Endothelial cell of umbilical vein (primary cell): ENCODE measurements around the gene HIGD1A.

Experiments
- CTCF ChIP-seq, 2 donors: IDR thresholded peaks; 1 replicate in 1 of 2; 2 replicates in 1 of 2; pipeline ENCODE4 v1.5.1; 2011; ENCODE audit warnings: low read length in 2 of 2, mild to moderate bottlenecking in 2 of 2, moderate library complexity in 2 of 2, control low read depth in 1 of 2, inconsistent platforms in 1 of 2, low read depth in 1 of 2; ENCODE audit not compliant: insufficient read depth in 1 of 2; ENCODE audit errors: extremely low read depth in 1 of 2
- EZH2 ChIP-seq: IDR thresholded peaks from 2 replicates; pipeline ENCODE4 v1.6.1; 2012; ENCODE audit warnings: borderline replicate concordance, low read depth, mild to moderate bottlenecking, moderate library complexity, low read length, inconsistent platforms; ENCODE audit not compliant: severe bottlenecking
- FOS ChIP-seq: IDR thresholded peaks from 2 replicates; pipeline ENCODE4 v1.6.1; 2011; ENCODE audit warnings: mild to moderate bottlenecking, low read length, moderate library complexity, borderline replicate concordance; ENCODE audit not compliant: insufficient read depth
- GATA2 ChIP-seq: IDR thresholded peaks from 2 replicates; pipeline ENCODE4 v1.7.0; 2011; ENCODE audit warnings: low read depth, mild to moderate bottlenecking, moderate library complexity, mixed read lengths, low read length; ENCODE audit not compliant: insufficient read length, insufficient read depth
- JUN ChIP-seq: IDR thresholded peaks from 2 replicates; pipeline ENCODE4 v1.6.1; 2011; ENCODE audit warnings: borderline replicate concordance, low read depth; ENCODE audit not compliant: insufficient read length, insufficient read depth
- MAX ChIP-seq: IDR thresholded peaks from 2 replicates; pipeline ENCODE4 v1.6.1; 2011; ENCODE audit not compliant: insufficient read depth, insufficient read length
- MYC ChIP-seq: IDR thresholded peaks from one replicate; pipeline ENCODE4 v1.6.1; 2011; ENCODE audit warnings: mild to moderate bottlenecking, low read depth, low read length
- POLR2A ChIP-seq: IDR thresholded peaks from 2 replicates; pipeline ENCODE4 v1.6.1; 2012; ENCODE audit warnings: low read depth, mild to moderate bottlenecking, control low read depth, low read length
- POLR2AphosphoS5 ChIP-seq: IDR thresholded peaks from 2 replicates; pipeline ENCODE4 v1.6.1; 2012; ENCODE audit warnings: low read depth, mild to moderate bottlenecking, control low read depth, low read length, moderate library complexity; ENCODE audit not compliant: insufficient read depth

- TF ChIP-seq POLR2A (peak; percentile 67), CTCF (IDR thresholded peaks at IDR 0.05; ENCODE audit: extremely low read depth in 1 of 2, insufficient read depth in 1 of 2, low read depth in 1 of 2, low read length in 2 of 2) (no peak), POLR2AphosphoS5 (peak; percentile 36), FOS (no peak), MAX (peak; percentile 34), MYC (no peak), EZH2 (no peak), GATA2 (no peak), JUN (no peak)
Measured at GRCh38 chr3:42804106-42804830, at the start of gene HIGD1A.
